Measurements from ENCODE around the gene LRRN2. TPM values are rescaled to one million over a fixed set of nuclear protein-coding genes. Genes with fewer than 3 reads are reported as not detected.

Gene LRRN2
- total and polyA plus RNA-seq, 9 of the 15 experiments (the other 6 are each of a cell fraction or from before 2014, with no cell fraction given), result 0.05 TPM; not detected in 8

DNA sequence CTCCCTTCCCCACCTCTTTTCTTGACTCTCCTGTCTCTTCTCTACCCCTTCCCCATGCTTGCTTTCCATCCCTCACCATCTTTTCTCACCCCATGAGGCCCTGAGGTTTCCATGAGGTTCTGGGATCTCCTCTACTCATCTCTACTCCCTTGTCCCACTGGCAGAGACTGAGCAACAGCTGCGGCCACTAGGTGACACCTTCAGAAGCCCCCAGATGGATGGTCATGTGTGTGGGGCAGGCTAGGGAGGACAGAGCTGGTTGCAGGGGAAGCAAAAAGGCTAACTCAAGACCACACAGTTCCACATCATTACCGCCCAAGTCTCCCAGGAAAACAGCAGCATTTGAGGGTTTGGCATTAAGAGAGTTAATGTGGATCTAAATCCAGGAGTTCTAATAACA lies 45.0 kb downstream of the LRRN2 start (continued):
- TF ChIP-seq, protein P1, sequence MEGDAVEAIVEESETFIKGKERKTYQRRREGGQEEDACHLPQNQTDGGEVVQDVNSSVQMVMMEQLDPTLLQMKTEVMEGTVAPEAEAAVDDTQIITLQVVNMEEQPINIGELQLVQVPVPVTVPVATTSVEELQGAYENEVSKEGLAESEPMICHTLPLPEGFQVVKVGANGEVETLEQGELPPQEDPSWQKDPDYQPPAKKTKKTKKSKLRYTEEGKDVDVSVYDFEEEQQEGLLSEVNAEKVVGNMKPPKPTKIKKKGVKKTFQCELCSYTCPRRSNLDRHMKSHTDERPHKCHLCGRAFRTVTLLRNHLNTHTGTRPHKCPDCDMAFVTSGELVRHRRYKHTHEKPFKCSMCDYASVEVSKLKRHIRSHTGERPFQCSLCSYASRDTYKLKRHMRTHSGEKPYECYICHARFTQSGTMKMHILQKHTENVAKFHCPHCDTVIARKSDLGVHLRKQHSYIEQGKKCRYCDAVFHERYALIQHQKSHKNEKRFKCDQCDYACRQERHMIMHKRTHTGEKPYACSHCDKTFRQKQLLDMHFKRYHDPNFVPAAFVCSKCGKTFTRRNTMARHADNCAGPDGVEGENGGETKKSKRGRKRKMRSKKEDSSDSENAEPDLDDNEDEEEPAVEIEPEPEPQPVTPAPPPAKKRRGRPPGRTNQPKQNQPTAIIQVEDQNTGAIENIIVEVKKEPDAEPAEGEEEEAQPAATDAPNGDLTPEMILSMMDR (IDR thresholded peaks at IDR 0.05 in 2 of 3, conservative IDR thresholded peaks at IDR 0.05 in 1 of 3; ENCODE audit: insufficient read depth in 2 of 3, low read depth in 1 of 3, low read length in 3 of 3), result 0 out of 6 replicates have a peak, but pooled peaks of 1 of the 3 experiments have one; percentile 22

DNA sequence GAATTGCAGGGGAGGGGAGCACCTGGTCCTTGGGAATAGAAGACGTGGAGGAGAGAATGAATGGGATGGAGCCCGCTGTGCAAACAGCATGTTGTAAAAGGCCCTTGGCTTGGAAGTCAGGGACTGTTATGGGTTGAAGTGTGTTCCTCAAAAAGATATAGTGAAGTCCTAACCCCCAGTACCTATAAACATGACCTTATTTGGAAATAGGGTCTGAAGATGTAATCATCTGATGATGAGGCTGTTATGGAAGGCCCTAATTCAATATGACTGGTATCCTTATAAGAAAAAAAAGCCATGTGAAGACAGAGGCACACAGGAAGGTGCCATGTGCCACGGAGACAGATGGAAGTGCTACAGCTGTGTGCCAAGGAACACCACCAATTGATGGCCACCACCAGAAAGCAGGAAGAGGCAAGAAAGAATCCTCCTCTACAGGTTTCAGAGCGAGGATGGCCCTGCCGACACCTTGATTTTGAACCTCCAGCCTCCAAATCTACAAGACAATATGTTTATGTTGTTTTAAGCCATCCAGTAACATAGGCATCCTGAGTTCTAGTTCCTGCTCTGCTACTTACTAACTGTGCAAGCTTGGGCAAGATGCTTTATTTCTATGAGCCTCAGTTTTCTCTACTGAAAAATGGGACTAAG lies 51.2 kb downstream of the LRRN2 start:
- no peak for FAIRE-seq
- peaks cover 31 to 48% of the 10 kb centered on the region in 2 experiments for H3K27me3 ChIP-seq (ENCODE audit: control insufficient read depth in 2 of 2, insufficient read depth in 2 of 2, low read length in 2 of 2)
- H3K4me1 ChIP-seq (replicated peaks in 1 of 2; ENCODE audit: control insufficient read depth in 2 of 2, insufficient read depth in 2 of 2, low read length in 2 of 2), result peaks cover 8 to 13% of the 10 kb centered on the region in 2 experiments
- no peak overlapping the region for H3K4me3 ChIP-seq
- H3K4me2 ChIP-seq (ENCODE audit: insufficient read depth, low read length), result no peak overlapping the region
- H3K9me1 ChIP-seq (ENCODE audit: control insufficient read depth, insufficient read depth, low read length), result no peaks in the 10 kb centered on the region
- ChIA-PET CTCF (ENCODE audit: low intra/inter-chr PET ratio) (no interaction called here), POLR2A (interaction anchor here (0.7 to 1.0 kb wide), 2 partner anchors 10 to 14 kb away, joined by 3 to 4 read pairs; no protein-coding TSS in a partner anchor)
- no peak overlapping the region for H2AFZ ChIP-seq (ENCODE audit: low read depth, low read length)
- H4K20me1 ChIP-seq (replicated peaks; ENCODE audit: control insufficient read depth, insufficient read depth, low read length), result no peaks in the 10 kb centered on the region
- in situ Hi-C loops (cut with MboI) (no loop called here), intact Hi-C loops (cut with micrococcal nuclease) (no loop called here)
- H3K27ac ChIP-seq (ENCODE audit: extremely low read depth, low read depth, low read length), result no peak overlapping the region
- no TSS peak for BruUV-seq (replicated peaks)
- H3K9me3 ChIP-seq (replicated peaks; ENCODE audit: control insufficient read depth, insufficient read depth, low read depth, low read length), result no peaks in the 10 kb centered on the region
- ATAC-seq, result no peak
- TF ChIP-seq RBM25 (IDR thresholded peaks at IDR 0.05; ENCODE audit: low read depth, low read length, severe bottlenecking), result peak; percentile 36
- TF ChIP-seq, protein P2, sequence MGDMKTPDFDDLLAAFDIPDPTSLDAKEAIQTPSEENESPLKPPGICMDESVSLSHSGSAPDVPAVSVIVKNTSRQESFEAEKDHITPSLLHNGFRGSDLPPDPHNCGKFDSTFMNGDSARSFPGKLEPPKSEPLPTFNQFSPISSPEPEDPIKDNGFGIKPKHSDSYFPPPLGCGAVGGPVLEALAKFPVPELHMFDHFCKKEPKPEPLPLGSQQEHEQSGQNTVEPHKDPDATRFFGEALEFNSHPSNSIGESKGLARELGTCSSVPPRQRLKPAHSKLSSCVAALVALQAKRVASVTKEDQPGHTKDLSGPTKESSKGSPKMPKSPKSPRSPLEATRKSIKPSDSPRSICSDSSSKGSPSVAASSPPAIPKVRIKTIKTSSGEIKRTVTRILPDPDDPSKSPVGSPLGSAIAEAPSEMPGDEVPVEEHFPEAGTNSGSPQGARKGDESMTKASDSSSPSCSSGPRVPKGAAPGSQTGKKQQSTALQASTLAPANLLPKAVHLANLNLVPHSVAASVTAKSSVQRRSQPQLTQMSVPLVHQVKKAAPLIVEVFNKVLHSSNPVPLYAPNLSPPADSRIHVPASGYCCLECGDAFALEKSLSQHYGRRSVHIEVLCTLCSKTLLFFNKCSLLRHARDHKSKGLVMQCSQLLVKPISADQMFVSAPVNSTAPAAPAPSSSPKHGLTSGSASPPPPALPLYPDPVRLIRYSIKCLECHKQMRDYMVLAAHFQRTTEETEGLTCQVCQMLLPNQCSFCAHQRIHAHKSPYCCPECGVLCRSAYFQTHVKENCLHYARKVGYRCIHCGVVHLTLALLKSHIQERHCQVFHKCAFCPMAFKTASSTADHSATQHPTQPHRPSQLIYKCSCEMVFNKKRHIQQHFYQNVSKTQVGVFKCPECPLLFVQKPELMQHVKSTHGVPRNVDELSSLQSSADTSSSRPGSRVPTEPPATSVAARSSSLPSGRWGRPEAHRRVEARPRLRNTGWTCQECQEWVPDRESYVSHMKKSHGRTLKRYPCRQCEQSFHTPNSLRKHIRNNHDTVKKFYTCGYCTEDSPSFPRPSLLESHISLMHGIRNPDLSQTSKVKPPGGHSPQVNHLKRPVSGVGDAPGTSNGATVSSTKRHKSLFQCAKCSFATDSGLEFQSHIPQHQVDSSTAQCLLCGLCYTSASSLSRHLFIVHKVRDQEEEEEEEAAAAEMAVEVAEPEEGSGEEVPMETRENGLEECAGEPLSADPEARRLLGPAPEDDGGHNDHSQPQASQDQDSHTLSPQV (IDR thresholded peaks at IDR 0.05), result no peak
- peak in 1 of 2 experiments; percentile 54; a peak in 1 of 4 replicates for TF ChIP-seq SRF (CRISPR knock-in tag; IDR thresholded peaks at IDR 0.05)
- TF ChIP-seq BCOR (IDR thresholded peaks at IDR 0.05), result 0 out of 2 replicates have a peak, but pooled peaks have one; percentile 17
- H3K36me3 ChIP-seq (ENCODE audit: control insufficient read depth, insufficient read depth, low read length), result no peaks in the 10 kb centered on the region
- no peak for DNase-seq (ENCODE audit: extremely low read depth in 1 of 4, low spot score in 3 of 4)
- H3K79me2 ChIP-seq (ENCODE audit: control insufficient read depth, insufficient read depth, low read length), result no peaks in the 10 kb centered on the region
- 19% methylated on average over 5 of the region's 5 CpGs for WGBS (ENCODE audit: insufficient coverage, low coverage, missing lambda C conversion rate)
- no peak overlapping the region for H3K9ac ChIP-seq (ENCODE audit: insufficient read depth in 1 of 2, low read depth in 2 of 2, low read length in 2 of 2)

Measured in K562 (cell line).